Measurements from ENCODE around the gene BOD1L1. TPM values are rescaled to one million over a fixed set of nuclear protein-coding genes. Genes with fewer than 3 reads are reported as not detected.

BOD1L1 gene
- total and polyA plus RNA-seq, 5 experiments from 2014 or later, result 2.1 to 84.5 (median 5.8) TPM

DNA sequence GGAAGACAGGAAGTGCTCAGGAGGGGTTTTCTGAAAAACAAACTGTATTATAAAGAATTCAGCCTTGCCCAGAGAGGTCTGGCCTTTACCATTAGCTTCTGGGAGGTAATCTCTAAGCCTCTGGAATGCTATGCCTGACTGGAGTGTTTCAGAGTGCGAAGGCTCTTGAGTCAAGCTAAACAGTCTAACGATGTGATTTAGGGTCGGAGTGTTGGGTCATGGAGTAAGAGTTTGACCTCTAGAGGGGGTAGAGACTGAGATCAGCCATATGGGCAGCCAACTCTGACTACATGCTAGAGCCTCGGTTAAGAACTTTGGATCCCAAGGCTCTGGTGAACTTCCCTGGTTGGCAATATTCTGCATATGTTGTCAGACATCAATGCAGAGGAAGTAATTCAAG, 15.0 kb downstream of the BOD1L1 start:
- no peak for ATAC-seq
- no peaks in the 10 kb centered on the region for H3K27me3 Mint-ChIP-seq
- H3K9me3 Mint-ChIP-seq, result no peaks in the 10 kb centered on the region
- DNase-seq, result no peak
- H3K4me1 Mint-ChIP-seq, result peaks cover 7 to 50% (median 20%) of the 10 kb centered on the region in 4 donors
- POLR2A ChIA-PET, result no interaction called here
- H3K36me3 Mint-ChIP-seq, result peaks cover 12 to 90% (median 38%) of the 10 kb centered on the region in 3 donors
- H3K27ac Mint-ChIP-seq, result no peak overlapping the region
- H3K4me3 Mint-ChIP-seq, result no peak overlapping the region

DNA sequence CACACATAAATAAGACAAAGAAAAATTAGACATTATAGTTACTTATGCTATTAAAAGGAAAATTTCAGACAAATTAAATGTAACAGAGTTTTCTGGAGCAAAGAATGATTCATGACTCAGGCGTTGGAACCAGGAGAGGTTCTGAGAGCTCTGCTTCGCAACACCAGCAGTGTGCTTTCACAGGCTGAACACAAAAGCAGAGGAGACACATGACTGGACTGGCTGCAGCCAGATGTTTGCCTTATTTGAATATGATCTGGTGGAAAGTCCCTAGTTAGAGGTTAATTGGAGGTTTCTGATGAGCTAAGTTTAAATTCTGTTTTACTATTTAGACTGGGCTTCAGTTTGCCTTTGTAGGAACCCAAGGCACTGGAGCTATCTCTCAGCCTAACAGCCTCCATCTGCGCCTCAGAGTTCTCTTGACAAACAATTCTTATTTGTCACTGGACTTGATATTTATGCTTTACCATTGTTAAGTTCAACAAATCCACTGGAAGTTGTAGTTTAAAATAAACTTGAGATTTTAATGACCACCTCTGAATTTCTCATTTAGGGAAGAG, 16.2 kb downstream of the BOD1L1 start:
- peak overlapping the region in 1 of 10 donors; percentile 65 for H3K27ac Mint-ChIP-seq
- POLR2A ChIA-PET, result no interaction called here
- no peaks in the 10 kb centered on the region for H3K9me3 Mint-ChIP-seq
- ATAC-seq, result peak in 1 of 2 donors; percentile 33
- no peak overlapping the region for H3K4me3 Mint-ChIP-seq
- peaks cover 7 to 41% (median 15%) of the 10 kb centered on the region in 4 donors for H3K4me1 Mint-ChIP-seq
- no peaks in the 10 kb centered on the region for H3K27me3 Mint-ChIP-seq
- peaks cover 12 to 90% (median 44%) of the 10 kb centered on the region in 3 donors for H3K36me3 Mint-ChIP-seq
- DNase-seq, result no peak

DNA sequence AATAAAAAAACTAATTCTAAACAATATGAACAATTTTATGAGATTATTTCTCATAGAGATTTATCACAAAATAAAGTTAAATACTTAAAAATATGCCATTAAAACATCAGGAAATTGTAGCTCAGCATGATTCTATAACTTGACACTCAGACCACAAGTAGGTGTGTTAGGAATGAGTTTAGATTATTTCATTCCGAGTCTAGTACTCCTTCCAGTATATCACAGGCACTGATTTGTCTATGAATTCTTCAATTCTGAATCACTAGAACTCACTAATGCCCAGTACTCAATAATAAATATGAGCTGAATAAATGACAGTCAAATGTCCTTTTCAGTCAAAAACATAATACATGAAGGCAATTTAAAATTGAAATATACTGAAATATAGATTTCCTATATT, 22.2 kb downstream of the BOD1L1 start:
- no peaks in the 10 kb centered on the region for H3K27me3 Mint-ChIP-seq
- POLR2A ChIA-PET, result interaction anchor here (0.5 kb wide), 1 partner anchor 1844 kb away, joined by 3 read pairs; no protein-coding TSS in a partner anchor
- H3K4me1 Mint-ChIP-seq, result peaks cover 0 to 25% (median 0%) of the 10 kb centered on the region in 4 donors
- DNase-seq (no peak), ATAC-seq (no peak)
- peaks cover 28 to 88% (median 63%) of the 10 kb centered on the region in 3 donors for H3K36me3 Mint-ChIP-seq
- H3K9me3 Mint-ChIP-seq, result peaks cover 0 to 11% (median 0%) of the 10 kb centered on the region in 9 donors
- no peak overlapping the region for H3K4me3 Mint-ChIP-seq
- H3K27ac Mint-ChIP-seq, result no peak overlapping the region

- ATAC-seq, result no peak
- no peak for DNase-seq
- Mint-ChIP-seq H3K36me3 (peaks cover 28 to 90% (median 56%) of the 10 kb centered on the region in 3 donors), H3K9me3 (peaks cover 0 to 11% (median 0%) of the 10 kb centered on the region in 9 donors), H3K4me1 (peaks cover 0 to 28% (median 0%) of the 10 kb centered on the region in 4 donors), H3K27ac (peak overlapping the region in 3 of 10 donors; percentile 12 to 50 (median 49)), H3K27me3 (no peaks in the 10 kb centered on the region), H3K4me3 (no peak overlapping the region)
- POLR2A ChIA-PET, result no interaction called here
Measured at GRCh38 chr4:13601848-13602247, 25.7 kb downstream of the BOD1L1 start.

DNA sequence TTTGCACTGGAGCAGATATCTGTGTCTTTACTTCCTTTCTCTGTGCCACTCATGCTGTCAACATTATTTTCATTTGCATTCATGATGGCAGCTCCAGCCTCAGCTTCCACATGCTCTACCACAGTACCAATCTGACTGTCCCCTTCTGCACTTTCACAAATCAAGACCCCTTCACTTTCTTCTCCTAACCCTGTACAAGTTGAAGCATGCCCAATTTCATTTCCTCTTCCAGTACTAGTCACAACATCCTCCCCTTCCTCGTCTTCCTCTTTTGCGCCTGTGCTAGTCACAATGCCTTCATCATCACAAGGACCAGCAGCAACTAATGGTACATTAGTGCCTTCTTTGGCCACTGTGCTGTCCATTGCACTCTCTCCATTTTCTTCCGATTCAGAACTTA, 26.5 kb downstream of the BOD1L1 start:
- no peak for DNase-seq
- no peak for ATAC-seq
- peaks cover 0 to 28% (median 0%) of the 10 kb centered on the region in 4 donors for H3K4me1 Mint-ChIP-seq
- POLR2A ChIA-PET, result no interaction called here
- H3K4me3 Mint-ChIP-seq, result no peak overlapping the region
- peaks cover 0 to 11% (median 0%) of the 10 kb centered on the region in 9 donors for H3K9me3 Mint-ChIP-seq
- no peaks in the 10 kb centered on the region for H3K27me3 Mint-ChIP-seq
- H3K36me3 Mint-ChIP-seq, result peaks cover 28 to 91% (median 55%) of the 10 kb centered on the region in 3 donors
- H3K27ac Mint-ChIP-seq, result peak overlapping the region in 4 of 10 donors; percentile 18 to 58 (median 46)

- H3K27ac Mint-ChIP-seq, result peak overlapping the region in 2 of 10 donors; percentile 48 to 83
- H3K9me3 Mint-ChIP-seq, result peaks cover 0 to 11% (median 0%) of the 10 kb centered on the region in 9 donors
- H3K27me3 Mint-ChIP-seq, result no peaks in the 10 kb centered on the region
- H3K4me3 Mint-ChIP-seq, result no peak overlapping the region
- no peak for ATAC-seq
- DNase-seq, result no peak
- H3K4me1 Mint-ChIP-seq, result peaks cover 0 to 28% (median 0%) of the 10 kb centered on the region in 4 donors
- peaks cover 20 to 97% (median 54%) of the 10 kb centered on the region in 3 donors for H3K36me3 Mint-ChIP-seq
- POLR2A ChIA-PET, result no interaction called here
Measured at GRCh38 chr4:13599159-13599558, 28.4 kb downstream of the BOD1L1 start.

DNA sequence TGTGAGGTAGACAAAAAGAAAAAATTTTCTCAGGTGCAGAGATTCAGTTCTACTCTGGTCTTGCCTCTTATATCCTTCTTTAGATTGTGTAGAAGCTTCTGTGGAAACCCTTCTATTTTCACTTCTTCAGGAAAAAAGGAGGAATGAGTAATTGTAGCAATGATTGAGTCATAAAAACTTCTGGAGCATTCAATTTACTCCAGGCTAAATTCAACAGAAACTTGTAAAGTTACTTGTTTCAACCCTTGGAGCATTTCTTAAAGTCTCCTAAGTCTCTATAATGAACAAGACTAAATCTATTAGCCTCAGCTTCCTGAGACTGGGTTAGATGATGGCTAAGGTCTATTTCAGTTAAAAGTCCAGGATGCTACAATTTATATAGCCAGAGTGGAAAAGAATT, 29.9 kb downstream of the BOD1L1 start:
- H3K27ac Mint-ChIP-seq, result peak overlapping the region in 1 of 10 donors; percentile 7
- POLR2A ChIA-PET, result no interaction called here
- peaks cover 11 to 96% (median 43%) of the 10 kb centered on the region in 3 donors for H3K36me3 Mint-ChIP-seq

GRCh38 chr4:13597141-13597540, 30.4 kb downstream of the BOD1L1 start:
- Mint-ChIP-seq H3K27ac (peak overlapping the region in 1 of 10 donors; percentile 7), H3K9me3 (peaks cover 0 to 11% (median 0%) of the 10 kb centered on the region in 9 donors), H3K27me3 (no peaks in the 10 kb centered on the region), H3K4me1 (peaks cover 0 to 22% (median 0%) of the 10 kb centered on the region in 4 donors), H3K36me3 (peaks cover 11 to 96% (median 40%) of the 10 kb centered on the region in 3 donors), H3K4me3 (no peak overlapping the region)
- POLR2A ChIA-PET, result no interaction called here
- no peak for DNase-seq
- no peak for ATAC-seq

More for the DNA sequence above, 29.9 kb downstream of the BOD1L1 start:
- H3K4me1 Mint-ChIP-seq, result peaks cover 0 to 26% (median 0%) of the 10 kb centered on the region in 4 donors
- H3K4me3 Mint-ChIP-seq, result no peak overlapping the region
- H3K27me3 Mint-ChIP-seq, result no peaks in the 10 kb centered on the region
- ATAC-seq (no peak), DNase-seq (no peak)
- peaks cover 0 to 11% (median 0%) of the 10 kb centered on the region in 9 donors for H3K9me3 Mint-ChIP-seq

DNA sequence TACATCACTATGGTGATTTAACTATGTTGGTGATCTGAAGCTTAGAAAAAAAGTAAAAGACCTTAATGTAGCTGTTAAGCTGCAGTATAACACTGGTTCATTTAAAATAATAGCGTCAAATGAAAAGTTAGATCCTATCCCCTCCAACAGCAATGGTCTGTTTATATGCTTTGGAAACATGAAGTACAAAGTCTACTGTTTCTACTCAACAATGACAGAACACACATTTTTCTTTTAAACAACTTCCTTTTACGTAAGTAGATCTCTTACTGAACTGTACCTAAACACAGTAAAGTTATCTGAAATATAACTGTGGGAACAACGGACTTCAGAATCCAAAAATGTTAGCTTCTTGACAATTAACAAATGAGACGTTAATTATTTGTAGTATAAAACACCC, 35.3 kb downstream of the BOD1L1 start:
- Mint-ChIP-seq H3K27ac (no peak overlapping the region), H3K4me1 (no peaks in the 10 kb centered on the region), H3K9me3 (no peaks in the 10 kb centered on the region), H3K27me3 (no peaks in the 10 kb centered on the region), H3K4me3 (no peak overlapping the region), H3K36me3 (peaks cover 0 to 89% (median 31%) of the 10 kb centered on the region in 3 donors)
- ATAC-seq (no peak), DNase-seq (no peak)
- POLR2A ChIA-PET, result no interaction called here

GRCh38 chr4:13590766-13591165, 36.8 kb downstream of the BOD1L1 start:
- Mint-ChIP-seq H3K36me3 (peaks cover 0 to 88% (median 21%) of the 10 kb centered on the region in 3 donors), H3K9me3 (no peaks in the 10 kb centered on the region), H3K4me1 (no peaks in the 10 kb centered on the region), H3K4me3 (no peak overlapping the region), H3K27ac (peak overlapping the region in 1 of 10 donors; percentile 31), H3K27me3 (no peaks in the 10 kb centered on the region)
- DNase-seq (no peak), ATAC-seq (no peak)
- POLR2A ChIA-PET, result no interaction called here

GRCh38 chr4:13588954-13589353, 38.6 kb downstream of the BOD1L1 start:
- Mint-ChIP-seq H3K4me3 (no peak overlapping the region), H3K27me3 (no peaks in the 10 kb centered on the region), H3K27ac (no peak overlapping the region), H3K9me3 (no peaks in the 10 kb centered on the region), H3K4me1 (peaks cover 0 to 2% (median 0%) of the 10 kb centered on the region in 4 donors), H3K36me3 (peaks cover 4 to 87% (median 20%) of the 10 kb centered on the region in 3 donors)
- POLR2A ChIA-PET, result no interaction called here
- DNase-seq, result no peak
- no peak for ATAC-seq

GRCh38 chr4:13584481-13584880, 43.0 kb downstream of the BOD1L1 start:
- Mint-ChIP-seq H3K4me3 (no peak overlapping the region), H3K36me3 (peaks cover 4 to 89% (median 22%) of the 10 kb centered on the region in 3 donors), H3K4me1 (peaks cover 0 to 2% (median 0%) of the 10 kb centered on the region in 4 donors), H3K27ac (peak overlapping the region in 1 of 10 donors; percentile 46), H3K27me3 (no peaks in the 10 kb centered on the region), H3K9me3 (no peaks in the 10 kb centered on the region)
- ATAC-seq, result no peak
- POLR2A ChIA-PET, result no interaction called here
- DNase-seq, result no peak

- no peak for ATAC-seq
- DNase-seq, result no peak
- Mint-ChIP-seq H3K27me3 (no peaks in the 10 kb centered on the region), H3K4me1 (peaks cover 0 to 2% (median 0%) of the 10 kb centered on the region in 4 donors), H3K36me3 (peaks cover 4 to 91% (median 31%) of the 10 kb centered on the region in 3 donors), H3K9me3 (no peaks in the 10 kb centered on the region), H3K27ac (no peak overlapping the region), H3K4me3 (no peak overlapping the region)
- POLR2A ChIA-PET, result no interaction called here
Measured at GRCh38 chr4:13580036-13580435, 47.5 kb downstream of the BOD1L1 start.
